ENCODE data around the gene CYP3A4. TPM values are rescaled to one million over a fixed set of nuclear protein-coding genes. Genes with fewer than 3 reads are reported as not detected.

The CYP3A4 gene
- total and polyA plus RNA-seq, 2 of the 13 experiments (the other 11 are each of a cell fraction or from before 2014, with no cell fraction given) = 0.11 to 0.24 TPM

DNA sequence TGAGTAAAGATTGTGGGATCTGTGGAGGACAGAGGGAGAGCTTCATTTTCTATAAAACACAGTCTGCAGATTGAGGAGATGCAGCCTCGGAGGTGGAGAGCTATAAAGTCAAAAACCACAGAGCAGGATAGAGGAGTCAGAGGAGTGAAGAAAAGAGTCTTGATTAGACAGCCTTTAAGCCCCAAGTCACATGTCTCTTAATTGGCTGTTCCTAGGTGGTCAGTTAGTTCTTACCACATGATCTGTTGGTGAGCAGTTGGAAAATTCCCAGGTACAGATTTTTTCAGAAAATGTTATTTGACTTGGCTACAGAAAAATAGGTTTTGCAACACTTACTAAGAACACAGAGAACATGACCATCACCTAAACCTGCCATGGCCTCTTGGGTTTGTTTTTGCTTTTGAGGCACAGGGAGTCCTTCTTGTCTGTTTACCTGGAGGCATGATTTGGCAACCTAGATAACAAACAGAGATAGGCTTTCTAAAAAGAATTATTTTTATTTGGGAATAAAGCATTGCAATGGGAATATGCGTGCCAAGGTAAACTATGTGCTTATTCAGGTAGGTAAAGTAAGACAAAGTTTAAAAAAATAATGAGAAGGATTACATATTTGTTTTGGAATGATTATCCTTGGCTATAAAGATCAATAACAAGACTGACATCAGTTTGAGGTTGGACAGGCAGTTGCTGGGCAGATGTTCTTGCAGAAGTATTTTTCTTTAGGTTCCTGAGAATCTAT lies 43.2 kb upstream of the CYP3A4 start (continued):
- TF ChIP-seq ZBTB37 (CRISPR knock-in tag; IDR thresholded peaks at IDR 0.05) = peak; percentile 99
- TF ChIP-seq LCORL (IDR thresholded peaks at IDR 0.05) = no peak
- TF ChIP-seq LCORL (CRISPR knock-in tag; IDR thresholded peaks at IDR 0.05) = peak; percentile 68
- TF ChIP-seq NKX3-1 (CRISPR knock-in tag; IDR thresholded peaks at IDR 0.05) = peak; percentile 78; the same call in 1 of the 2 replicates
- no peak for TF ChIP-seq ZNF333 (CRISPR knock-in tag; IDR thresholded peaks at IDR 0.05; ENCODE audit: borderline replicate concordance)
- TF ChIP-seq XRCC5 (optimal IDR thresholded peaks at IDR 0.05; ENCODE audit: low read length) = no peak
- TF ChIP-seq CBFB (CRISPR knock-in tag; IDR thresholded peaks at IDR 0.05) = no peak
- TF ChIP-seq REPIN1 (CRISPR knock-in tag; IDR thresholded peaks at IDR 0.05; ENCODE audit: borderline replicate concordance, low read depth) = no peak; the same call in 1 of the 2 replicates
- TF ChIP-seq ZNF142 (CRISPR knock-in tag; IDR thresholded peaks at IDR 0.05) = peak; percentile 67; the same call in 1 of the 2 replicates
- peak; percentile 61; the same call in 1 of the 2 replicates for TF ChIP-seq DPF2 (CRISPR knock-in tag; IDR thresholded peaks at IDR 0.05; ENCODE audit: borderline replicate concordance, low read depth)
- TF ChIP-seq ZNF784 (CRISPR knock-in tag; IDR thresholded peaks at IDR 0.05; ENCODE audit: borderline replicate concordance) = no peak
- TF ChIP-seq ZNF253 (CRISPR knock-in tag; IDR thresholded peaks at IDR 0.05; ENCODE audit: borderline replicate concordance) = no peak
- peak; percentile 47; the same call in 1 of the 2 replicates for TF ChIP-seq GTF3A (CRISPR knock-in tag; conservative IDR thresholded peaks at IDR 0.05)
- TF ChIP-seq, protein P1, sequence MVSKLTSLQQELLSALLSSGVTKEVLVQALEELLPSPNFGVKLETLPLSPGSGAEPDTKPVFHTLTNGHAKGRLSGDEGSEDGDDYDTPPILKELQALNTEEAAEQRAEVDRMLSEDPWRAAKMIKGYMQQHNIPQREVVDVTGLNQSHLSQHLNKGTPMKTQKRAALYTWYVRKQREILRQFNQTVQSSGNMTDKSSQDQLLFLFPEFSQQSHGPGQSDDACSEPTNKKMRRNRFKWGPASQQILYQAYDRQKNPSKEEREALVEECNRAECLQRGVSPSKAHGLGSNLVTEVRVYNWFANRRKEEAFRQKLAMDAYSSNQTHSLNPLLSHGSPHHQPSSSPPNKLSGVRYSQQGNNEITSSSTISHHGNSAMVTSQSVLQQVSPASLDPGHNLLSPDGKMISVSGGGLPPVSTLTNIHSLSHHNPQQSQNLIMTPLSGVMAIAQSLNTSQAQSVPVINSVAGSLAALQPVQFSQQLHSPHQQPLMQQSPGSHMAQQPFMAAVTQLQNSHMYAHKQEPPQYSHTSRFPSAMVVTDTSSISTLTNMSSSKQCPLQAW (CRISPR knock-in tag; IDR thresholded peaks at IDR 0.05) = 0 out of 2 replicates have a peak, but pooled peaks have one; percentile 12
- TF ChIP-seq EP300 (IDR thresholded peaks at IDR 0.05; ENCODE audit: low read depth in 2 of 2, low read length in 2 of 2) = peak in 1 of 2 experiments; percentile 96; a peak in 2 of 4 replicates
- peak; percentile 60; the same call in 1 of the 2 replicates for TF ChIP-seq EP300 (CRISPR knock-in tag; IDR thresholded peaks at IDR 0.05; ENCODE audit: borderline replicate concordance)
- TF ChIP-seq ETV5 (CRISPR knock-in tag; IDR thresholded peaks at IDR 0.05; ENCODE audit: borderline replicate concordance) = peak; percentile 42; the same call in 1 of the 2 replicates
- TF ChIP-seq MED8 (CRISPR knock-in tag; IDR thresholded peaks at IDR 0.05; ENCODE audit: insufficient replicate concordance) = no peak
- no peak for TF ChIP-seq ZNF850 (CRISPR knock-in tag; conservative IDR thresholded peaks at IDR 0.05)

All from HepG2 (cell line).